ENCODE results near the gene YPEL2.

The YPEL2 gene

DNA sequence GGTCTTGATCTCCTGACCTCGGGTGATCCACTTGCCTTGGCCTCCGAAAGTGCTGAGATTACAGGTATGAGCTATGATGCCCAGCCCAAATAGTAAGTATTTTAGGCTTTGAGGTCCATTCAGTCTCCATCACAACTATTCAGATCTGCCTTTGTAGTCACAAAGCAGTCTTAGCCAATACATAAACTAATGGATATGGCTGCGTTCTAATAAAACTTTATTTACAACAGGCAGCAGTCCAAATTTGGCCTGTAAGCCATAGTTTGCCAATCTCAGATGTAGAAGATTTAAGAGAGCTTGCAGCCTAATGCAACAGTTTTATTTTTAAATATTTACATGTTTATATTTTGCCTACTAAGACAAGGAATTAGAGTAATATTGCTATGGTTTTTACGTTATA is 111.7 kb downstream of the YPEL2 start:
- no peak for DNase-seq
- no peak overlapping the region for H3K4me3 ChIP-seq (ENCODE audit: control insufficient read depth in 1 of 7, extremely low read depth in 1 of 7, insufficient read depth in 4 of 7, low read depth in 2 of 7, low read length in 6 of 7)
- POLR2A ChIA-PET = interaction anchor here (0.6 kb wide), 1 partner anchor 112 kb away, joined by 5 read pairs; the partner anchor contains the start of gene YPEL2
- no peaks in the 10 kb centered on the region for H3K9me3 ChIP-seq (ENCODE audit: control extremely low read depth in 1 of 5, control insufficient read depth in 4 of 5, insufficient read depth in 2 of 5, low read depth in 1 of 5, low read length in 4 of 5)
- 97% methylated on average over 3 of the region's 4 CpGs for WGBS (ENCODE audit: insufficient coverage)
- CTCF ChIA-PET = interaction anchor here (0.7 to 10.3 kb wide), 7 partner anchors 9 to 221 kb away, joined by 3 to 128 read pairs (median 5); partner anchors contain the start of gene YPEL2
- no peaks in the 10 kb centered on the region for H3K36me3 ChIP-seq (ENCODE audit: control insufficient read depth in 4 of 4, insufficient read depth in 4 of 4, low read length in 3 of 4)
- H3K4me1 ChIP-seq (ENCODE audit: control extremely low read depth in 1 of 4, control insufficient read depth in 4 of 4, insufficient read depth in 4 of 4, low read length in 3 of 4) = peaks cover 5 to 23% (median 15%) of the 10 kb centered on the region in 4 experiments
- no peak overlapping the region for H3K27ac ChIP-seq (ENCODE audit: insufficient read depth in 1 of 2, low read depth in 1 of 2, low read length in 2 of 2, poor library complexity in 1 of 2, severe bottlenecking in 2 of 2)
- no peaks in the 10 kb centered on the region for H3K27me3 ChIP-seq (replicated peaks in 2 of 5; ENCODE audit: control insufficient read depth in 4 of 5, insufficient read depth in 5 of 5, low read length in 4 of 5)
